GM21381 (cell line): ENCODE data around the gene THOC1.

ENCODE experiments used
- ATAC-seq: cut with Tn5 transposase; IDR thresholded peaks from one replicate; pipeline ENCODE4 v1.9.1; 2021; ENCODE audit warnings: mild to moderate bottlenecking, moderate library complexity; ENCODE audit not compliant: unreplicated experiment

The THOC1 gene

GRCh38 chr18:215448-216010 is 52.3 kb downstream of the THOC1 start:
- ATAC-seq = no peak

GRCh38 chr18:213966-214365 is 53.9 kb downstream of the THOC1 start:
- ATAC-seq = no peak

- no peak for ATAC-seq
Measured at GRCh38 chr18:213505-213904, 54.3 kb downstream of the THOC1 start.

- ATAC-seq = no peak
Measured at GRCh38 chr18:212780-213179, 55.1 kb downstream of the THOC1 start.

- no peak for ATAC-seq
Measured at GRCh38 chr18:211582-211981, 56.3 kb downstream of the THOC1 start.

GRCh38 chr18:210733-211132 is 57.1 kb downstream of the THOC1 start:
- ATAC-seq = no peak

GRCh38 chr18:210075-210474 is 57.8 kb downstream of the THOC1 start:
- no peak for ATAC-seq

GRCh38 chr18:199768-200167 is 68.1 kb downstream of the THOC1 start:
- no peak for ATAC-seq

GRCh38 chr18:199214-199613 is 68.6 kb downstream of the THOC1 start:
- no peak for ATAC-seq

- ATAC-seq = no peak
Measured at GRCh38 chr18:195651-196050, 72.2 kb downstream of the THOC1 start.

GRCh38 chr18:192801-193200 is 75.0 kb downstream of the THOC1 start:
- ATAC-seq = no peak

GRCh38 chr18:191725-192124 is 76.1 kb downstream of the THOC1 start:
- no peak for ATAC-seq

GRCh38 chr18:189254-189653 is 78.6 kb downstream of the THOC1 start:
- ATAC-seq = no peak

- no peak for ATAC-seq
Measured at GRCh38 chr18:183769-184168, 84.1 kb downstream of the THOC1 start.

GRCh38 chr18:181711-182110 is 86.1 kb downstream of the THOC1 start:
- ATAC-seq = no peak

- ATAC-seq = no peak
Measured at GRCh38 chr18:179499-179898, 88.3 kb downstream of the THOC1 start.

GRCh38 chr18:172361-172760 is 95.5 kb downstream of the THOC1 start:
- no peak for ATAC-seq
